ENCODE measurements around the gene GORASP1.
A peak's percentile ranks its signal among the peaks of the same experiment; 100 is the strongest.
"Not testable (repeated sequence)": the region's sequence is repeated elsewhere in the genome, so short reads cannot be mapped to it uniquely, and the experiment has no call there.

GORASP1 gene

DNA sequence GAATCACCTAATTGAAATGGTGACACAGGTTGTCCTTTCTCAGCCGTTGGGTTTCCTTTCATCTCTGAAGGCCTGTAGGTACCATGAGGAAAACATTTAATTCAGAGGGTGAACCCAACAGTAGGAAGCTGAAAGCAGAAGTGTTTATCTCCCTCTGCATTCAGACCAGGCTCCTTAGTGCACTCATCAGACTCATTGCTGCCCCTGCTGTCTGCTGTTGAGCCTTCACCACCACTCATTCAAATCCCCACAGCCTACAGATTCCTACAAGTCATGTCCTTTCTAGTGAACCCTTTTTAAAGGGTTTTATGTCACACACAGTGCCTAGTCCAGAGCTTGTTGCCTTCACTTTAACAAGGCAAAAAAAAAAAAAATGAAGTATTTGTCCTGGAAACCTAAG, 42.2 kb downstream of the GORASP1 start:
- peak; percentile 77 for DNase-seq (ENCODE audit: low spot score)

DNA sequence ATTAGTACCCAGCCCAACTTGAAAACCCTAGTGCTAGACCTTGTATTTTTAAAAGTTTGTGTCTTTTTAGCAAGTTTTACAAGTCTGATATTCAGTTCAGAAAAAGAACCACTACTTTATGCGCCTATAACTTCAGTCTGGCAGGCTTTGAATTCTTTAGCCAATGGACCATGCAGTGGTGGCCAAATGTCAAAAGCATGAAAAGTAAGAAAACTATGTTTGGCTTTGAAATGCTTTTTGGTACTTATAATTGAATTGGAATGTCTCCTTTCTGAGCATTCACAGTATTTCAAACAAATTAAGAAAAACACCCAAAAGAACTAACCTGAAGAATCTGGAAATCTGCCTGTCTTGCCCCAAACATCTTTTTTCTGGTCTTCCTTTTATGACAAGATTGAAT, 42.8 kb downstream of the GORASP1 start:
- DNase-seq (ENCODE audit: low spot score) = no peak

GRCh38 chr3:39063143-39063542, 44.3 kb downstream of the GORASP1 start:
- DNase-seq (ENCODE audit: low spot score) = no peak

DNA sequence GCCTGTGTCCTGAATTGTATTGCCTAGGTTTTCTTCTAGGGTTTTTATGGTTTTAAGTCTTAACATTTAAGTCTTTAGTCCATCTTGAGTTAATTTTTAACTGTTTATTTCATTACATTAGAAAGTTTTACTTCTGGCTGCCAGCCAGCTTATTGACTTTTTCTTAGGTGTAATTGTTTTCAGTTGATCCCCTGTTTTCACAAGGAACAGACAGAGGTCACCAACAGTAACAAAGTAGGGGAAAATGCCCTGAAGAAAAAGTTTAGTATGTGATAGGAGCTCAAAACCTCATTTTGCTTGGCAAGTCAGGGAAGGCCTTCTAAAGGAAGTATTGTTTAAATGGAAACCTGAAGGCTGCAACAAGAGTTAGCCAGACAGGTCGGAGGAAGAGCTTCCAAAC, 45.2 kb downstream of the GORASP1 start:
- DNase-seq (ENCODE audit: low spot score) = no peak

DNA sequence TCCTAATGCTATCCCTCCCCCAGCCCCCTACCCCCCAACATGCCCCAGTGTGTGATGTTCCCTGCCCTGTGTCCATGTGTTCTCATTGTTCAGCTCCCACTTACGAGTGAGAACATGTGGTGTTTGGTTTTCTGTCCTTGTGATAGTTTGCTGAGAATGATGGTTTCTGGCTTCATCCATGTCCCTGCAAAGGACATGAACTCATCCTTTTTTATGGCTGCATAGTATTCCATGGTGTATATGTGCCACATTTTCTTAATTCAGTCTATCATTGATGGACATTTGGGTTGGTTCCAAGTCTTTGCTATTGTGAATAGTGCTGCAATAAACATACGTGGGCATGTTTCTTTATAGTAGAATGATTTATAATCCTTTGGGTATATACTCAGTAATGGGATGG, 46.2 kb downstream of the GORASP1 start:
- not testable (repeated sequence) for DNase-seq (ENCODE audit: low spot score)

GRCh38 chr3:39056151-39056550, 51.3 kb downstream of the GORASP1 start:
- DNase-seq (ENCODE audit: low spot score) = no peak

DNA sequence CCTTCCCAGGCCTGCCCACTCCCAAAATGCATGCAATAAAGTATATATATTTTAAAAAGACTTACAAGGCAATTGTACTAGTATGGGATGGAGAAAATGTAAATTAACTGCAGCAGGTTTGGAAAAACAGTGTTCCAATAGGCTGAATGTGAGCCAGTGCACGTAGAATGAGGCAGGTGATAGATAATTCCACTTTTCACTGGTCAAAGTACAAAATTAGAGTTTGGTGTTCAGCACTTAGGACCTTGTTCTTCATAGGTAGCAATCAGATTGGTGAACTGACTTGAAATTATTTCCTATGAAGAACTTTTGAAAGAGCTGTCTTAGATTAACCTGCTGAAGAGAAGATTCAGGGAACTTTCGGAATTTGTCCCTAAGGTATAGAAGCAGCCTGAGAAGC, 53.7 kb downstream of the GORASP1 start:
- DNase-seq (ENCODE audit: low spot score) = no peak

- no peak for DNase-seq (ENCODE audit: low spot score)
Measured at GRCh38 chr3:39052583-39052982, 54.8 kb downstream of the GORASP1 start.

DNA sequence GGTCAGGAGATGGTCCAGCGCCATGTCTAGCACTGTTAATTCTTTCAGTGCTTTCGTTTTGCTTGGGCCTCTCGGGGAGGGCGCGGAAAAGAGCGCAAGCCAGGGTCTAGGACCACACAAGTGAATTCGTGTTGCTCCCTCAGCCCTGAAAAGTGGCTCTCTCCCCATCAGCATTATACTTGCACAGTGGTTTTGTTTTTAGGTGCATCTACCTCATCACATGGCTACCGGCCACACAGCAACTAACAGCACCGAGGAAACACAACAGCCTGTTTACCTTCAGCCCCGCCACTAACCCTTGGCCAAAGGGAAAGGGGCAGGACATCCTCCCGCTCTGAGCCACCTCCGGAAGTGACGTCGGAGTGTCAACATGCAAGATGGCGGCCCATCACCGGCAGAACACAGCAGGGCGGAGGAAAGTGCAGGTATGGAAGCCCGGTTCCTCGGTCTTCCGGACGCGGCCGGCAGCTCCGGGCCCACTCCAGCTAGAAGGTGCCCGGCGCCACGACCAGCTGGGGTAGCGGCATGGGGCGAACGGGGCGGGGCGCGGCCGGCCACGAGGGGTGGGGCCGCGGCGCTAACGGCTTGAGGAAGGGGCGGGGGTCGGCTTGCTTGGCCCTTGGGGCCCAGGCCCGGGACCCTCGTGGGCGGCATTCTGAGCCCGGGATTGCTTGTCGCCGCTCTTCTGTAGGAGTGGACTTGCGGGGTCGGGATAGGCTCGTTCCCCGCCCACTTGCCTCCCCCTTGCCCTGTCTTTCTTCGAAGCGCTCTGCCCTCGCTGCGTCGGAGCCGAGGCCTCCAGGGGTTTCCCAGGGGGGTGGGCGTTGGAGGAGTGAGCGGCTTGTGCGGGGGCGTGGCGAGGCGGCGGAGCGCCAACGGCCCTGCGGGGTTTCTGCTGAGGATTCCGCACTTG, 55.5 kb downstream of the GORASP1 start, which contains the start of the genes SCN11A and WDR48:
Gene SCN11A (minus strand): TSS at position 296 of the 913 bp plus-strand sequence. CDS start 101,582 bp downstream, outside the sequence.
Gene WDR48 (plus strand): TSS at position 368 of the 913 bp plus-strand sequence. CDS start 10 bp downstream, at position 378.
- peak; percentile 97 for DNase-seq (ENCODE audit: low spot score)

GRCh38 chr3:39050029-39050428, 57.4 kb downstream of the GORASP1 start:
- peak; percentile 66 for DNase-seq (ENCODE audit: low spot score)
